Loucy (cell line): ENCODE results near the gene SHB.

Experiments used
- CTCF ChIP-seq: fragments of 200-600 bp; sonication (generic); conservative IDR thresholded peaks from 2 replicates; pipeline ENCODE4 v1.5.1; 2014; ENCODE audit warnings: mild to moderate bottlenecking, antibody characterized with exemption, low read length
- EZH2phosphoT487 ChIP-seq: fragments of 200-600 bp; IDR thresholded peaks from 2 replicates; pipeline ENCODE4 v1.6.1; 2018; ENCODE audit warnings: antibody characterized with exemption, mild to moderate bottlenecking, moderate library complexity, borderline replicate concordance

- TF ChIP-seq CTCF (no peak), EZH2phosphoT487 (no peak)
These were observed 97.9 kb downstream of the SHB start for GRCh38 chr9:37971108-37971459.
